ENCODE data around the gene IL10RB. TPM values are rescaled to one million over a fixed set of nuclear protein-coding genes. Genes with fewer than 3 reads are reported as not detected.

Gene IL10RB
- total and polyA plus RNA-seq, 2 of the 8 experiments (the other 6 are each of a cell fraction or from before 2014, with no cell fraction given) = 2.7 to 3.2 TPM

DNA sequence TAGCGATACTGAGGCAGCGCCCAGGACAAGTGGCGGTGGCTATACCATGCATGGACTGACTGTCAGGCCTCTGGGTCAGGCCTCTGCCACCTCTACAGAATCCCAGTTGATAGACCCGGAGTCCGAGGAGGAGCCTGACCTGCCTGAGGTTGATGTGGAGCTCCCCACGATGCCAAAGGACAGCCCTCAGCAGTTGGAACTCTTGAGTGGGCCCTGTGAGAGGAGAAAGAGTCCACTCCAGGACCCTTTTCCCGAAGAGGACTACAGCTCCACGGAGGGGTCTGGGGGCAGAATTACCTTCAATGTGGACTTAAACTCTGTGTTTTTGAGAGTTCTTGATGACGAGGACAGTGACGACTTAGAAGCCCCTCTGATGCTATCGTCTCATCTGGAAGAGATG, 3.2 kb upstream of the IL10RB start:
- Histone ChIP-seq H3K79me1 (ENCODE audit: low read depth, low read length) (no peaks in the 10 kb centered on the region), H3K27me3 (replicated peaks in 1 of 4; ENCODE audit: control insufficient read depth in 3 of 4, extremely low read depth in 1 of 4, insufficient read depth in 3 of 4, low read length in 3 of 4) (no peaks in the 10 kb centered on the region; a peak in 1 of 7 replicates), H2AK5ac (ENCODE audit: low read depth, low read length) (no peak overlapping the region), H3K27ac (ENCODE audit: low read depth, low read length) (no peak overlapping the region), H2BK20ac (ENCODE audit: low read length) (no peak overlapping the region), H3K9me3 (ENCODE audit: insufficient read depth in 2 of 2, low read depth in 1 of 2, low read length in 1 of 2) (no peaks in the 10 kb centered on the region), H2BK120ac (replicated peaks; ENCODE audit: low read depth, low read length) (no peak overlapping the region), H2BK12ac (ENCODE audit: low read depth, low read length) (no peak overlapping the region), H3K36me3 (ENCODE audit: control insufficient read depth in 2 of 4, insufficient read depth in 4 of 4, low read length in 3 of 4) (peaks cover 0 to 10% (median 3%) of the 10 kb centered on the region in 4 experiments; a peak in 3 of 8 replicates), H4K5ac (ENCODE audit: insufficient read length, low read depth, low read length) (no peak overlapping the region), H3K9ac (replicated peaks in 1 of 4; ENCODE audit: extremely low read depth in 1 of 4, low read depth in 3 of 4, low read length in 3 of 4) (no peak overlapping the region), H3K23me2 (ENCODE audit: low read depth, low read length) (peaks cover 7% of the 10 kb centered on the region; the same call in 1 of the 2 replicates), H2AFZ (ENCODE audit: low read length) (no peak overlapping the region), H4K8ac (ENCODE audit: extremely low read depth, insufficient read depth, low read length) (no peak overlapping the region), H2BK15ac (ENCODE audit: low read length) (no peak overlapping the region), H4K91ac (replicated peaks; ENCODE audit: insufficient read length, low read length) (no peak overlapping the region), H3K4me2 (ENCODE audit: insufficient read depth in 1 of 2, low read depth in 2 of 2, low read length in 2 of 2) (no peak overlapping the region), H2BK5ac (ENCODE audit: low read depth, low read length) (no peak overlapping the region), H3K18ac (ENCODE audit: extremely low read depth, low read length) (no peak overlapping the region), H3K4me3 (ENCODE audit: extremely low read depth in 1 of 4, insufficient read depth in 2 of 4, low read depth in 3 of 4, low read length in 4 of 4) (no peak overlapping the region), H3K14ac (ENCODE audit: insufficient read length) (no peak overlapping the region), H3K56ac (replicated peaks; ENCODE audit: insufficient read length, low read depth, low read length) (no peak overlapping the region), H3K4ac (replicated peaks; ENCODE audit: insufficient read length, low read depth, low read length) (no peak overlapping the region), H3K79me2 (ENCODE audit: control insufficient read depth in 1 of 2, insufficient read depth in 2 of 2, low read length in 2 of 2) (no peaks in the 10 kb centered on the region), H3K4me1 (replicated peaks in 1 of 4; ENCODE audit: control insufficient read depth in 3 of 4, insufficient read depth in 4 of 4, low read length in 3 of 4) (peaks cover 0 to 4% (median under 1%) of the 10 kb centered on the region in 4 experiments; a peak in 3 of 7 replicates), H3K23ac (ENCODE audit: insufficient read length) (no peak overlapping the region), H4K20me1 (replicated peaks in 1 of 2; ENCODE audit: control insufficient read depth in 1 of 2, insufficient read depth in 2 of 2, low read length in 2 of 2) (peaks cover 0 to 2% of the 10 kb centered on the region in 2 experiments)
- ChIA-PET POLR2A (ENCODE audit: partially characterized antibody) (interaction anchor here (0.6 to 1.7 kb wide), 3 partner anchors 10 to 230 kb away, joined by 3 to 4 read pairs (median 3); no protein-coding TSS in a partner anchor), CTCF (ENCODE audit: partially characterized antibody) (interaction anchor here (2.0 kb wide), 1 partner anchor 63 kb away, joined by 5 read pairs; no protein-coding TSS in a partner anchor)
- 92% methylated on average over 11 of the region's 11 CpGs; no CpG with 5 or more reads in 1 of the 2 experiments for WGBS, 2 experiments (ENCODE audit: extremely low coverage in 1 of 2, insufficient coverage in 1 of 2, insufficient read length in 1 of 2, insufficient replicate concordance in 2 of 2, low coverage in 1 of 2, low lambda C conversion rate in 2 of 2, missing lambda C conversion rate in 1 of 2)
- DNase-seq (ENCODE audit: low read depth in 1 of 2, low spot score in 2 of 2) = no peak
- no peak for FAIRE-seq
- TF ChIP-seq CTBP2 (IDR thresholded peaks at IDR 0.05; ENCODE audit: borderline replicate concordance, insufficient read depth, insufficient read length, low read length) (no peak), KDM5A (IDR thresholded peaks at IDR 0.05; ENCODE audit: low read length) (no peak), RNF2 (IDR thresholded peaks at IDR 0.05; ENCODE audit: borderline replicate concordance, low read depth, low read length, missing control alignments, poor library complexity, severe bottlenecking) (no peak), POLR2AphosphoS5 (IDR thresholded peaks at IDR 0.05; ENCODE audit: low read depth, low read length) (no peak), TEAD4 (IDR thresholded peaks at IDR 0.05; ENCODE audit: low read depth, low read length) (no peak), CBX5 (IDR thresholded peaks at IDR 0.05; ENCODE audit: low read depth, low read length) (no peak), CREB1 (IDR thresholded peaks at IDR 0.05) (no peak)

All from H1 (cell line).